ENCODE data around the gene FMC1. TPM values are rescaled to one million over a fixed set of nuclear protein-coding genes. Genes with fewer than 3 reads are reported as not detected.

The FMC1 gene
- total RNA-seq, 2 donors from 2014 or later = 6.0 to 43.8 TPM

DNA sequence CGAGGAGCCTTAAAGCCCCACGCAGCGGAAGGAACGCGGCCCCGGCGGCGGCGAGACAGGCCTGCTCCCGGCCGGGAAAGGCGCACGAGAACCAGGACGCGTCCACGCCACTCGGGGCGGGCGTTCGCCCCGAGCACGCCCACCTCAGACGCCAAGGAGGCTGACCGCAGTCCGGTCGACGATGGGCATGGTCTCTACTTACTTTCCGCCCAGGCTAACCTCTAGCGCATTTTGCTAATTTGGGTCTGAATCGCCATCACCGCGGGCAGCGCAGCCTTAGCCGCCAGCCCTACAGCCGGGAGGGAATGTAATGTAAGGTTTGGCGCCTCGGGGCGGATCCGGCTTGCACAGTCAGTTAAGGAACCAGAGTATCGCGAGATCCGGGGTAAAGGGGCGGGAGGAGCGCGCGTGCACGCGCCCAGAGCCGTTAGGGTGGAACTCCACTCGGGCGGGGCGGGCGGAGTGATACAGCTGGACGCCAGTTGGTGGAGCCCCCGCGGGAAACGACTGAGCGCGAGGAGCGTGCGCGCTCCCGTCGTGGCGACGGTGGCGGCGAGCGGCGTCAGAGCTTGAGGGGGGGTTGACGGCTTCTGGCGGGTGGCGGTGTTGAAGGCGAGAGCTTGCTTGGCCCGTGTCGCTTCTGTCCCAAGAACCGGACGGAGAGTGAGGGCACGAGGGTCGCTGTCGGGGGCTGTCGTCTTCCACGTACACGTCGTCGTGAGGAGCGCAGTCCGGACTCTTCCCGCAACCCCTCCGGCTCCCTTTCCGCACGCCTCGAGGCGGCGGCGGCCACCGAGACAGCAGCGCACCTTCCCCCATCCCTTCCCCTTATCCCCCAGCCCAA, 18.5 kb downstream of the FMC1 start, which contains the start of gene LUC7L2:
LUC7L2 (plus strand) TSS at position 529 of the 844 bp plus-strand sequence. CDS start 368 bp downstream, outside the sequence.
- TF ChIP-seq CTCF (IDR thresholded peaks at IDR 0.05) = peak in 3 of 7 experiments; percentile 10 to 25 (median 17)
- peak; percentile 94 to 99 (median 98) for TF ChIP-seq POLR2A (IDR thresholded peaks at IDR 0.05)
- H3K4me3 ChIP-seq = peak within 1 kb of the TSS; percentile 64 to 70
- peaks cover 30% of the 10 kb centered on the region for H3K4me1 ChIP-seq
- peak; percentile 91 for ATAC-seq
- WGBS, 2 donors = 1% methylated on average over 96 of the region's 98 CpGs; no CpG with 5 or more reads in 1 of the 2 donors
- H3K9me3 ChIP-seq = no peaks in the 10 kb centered on the region
- H3K36me3 ChIP-seq (replicated peaks in 1 of 2; ENCODE audit: insufficient read depth in 1 of 2, low read depth in 2 of 2) = no peaks in the 10 kb centered on the region
- peak within 1 kb of the TSS; percentile 99 to 100 (median 99) for H3K27ac ChIP-seq
- intact Hi-C loops (cut with DNase I) = no loop called here
- H3K27me3 ChIP-seq = no peaks in the 10 kb centered on the region
- peak; percentile 99 to 100 (median 100) for DNase-seq

DNA sequence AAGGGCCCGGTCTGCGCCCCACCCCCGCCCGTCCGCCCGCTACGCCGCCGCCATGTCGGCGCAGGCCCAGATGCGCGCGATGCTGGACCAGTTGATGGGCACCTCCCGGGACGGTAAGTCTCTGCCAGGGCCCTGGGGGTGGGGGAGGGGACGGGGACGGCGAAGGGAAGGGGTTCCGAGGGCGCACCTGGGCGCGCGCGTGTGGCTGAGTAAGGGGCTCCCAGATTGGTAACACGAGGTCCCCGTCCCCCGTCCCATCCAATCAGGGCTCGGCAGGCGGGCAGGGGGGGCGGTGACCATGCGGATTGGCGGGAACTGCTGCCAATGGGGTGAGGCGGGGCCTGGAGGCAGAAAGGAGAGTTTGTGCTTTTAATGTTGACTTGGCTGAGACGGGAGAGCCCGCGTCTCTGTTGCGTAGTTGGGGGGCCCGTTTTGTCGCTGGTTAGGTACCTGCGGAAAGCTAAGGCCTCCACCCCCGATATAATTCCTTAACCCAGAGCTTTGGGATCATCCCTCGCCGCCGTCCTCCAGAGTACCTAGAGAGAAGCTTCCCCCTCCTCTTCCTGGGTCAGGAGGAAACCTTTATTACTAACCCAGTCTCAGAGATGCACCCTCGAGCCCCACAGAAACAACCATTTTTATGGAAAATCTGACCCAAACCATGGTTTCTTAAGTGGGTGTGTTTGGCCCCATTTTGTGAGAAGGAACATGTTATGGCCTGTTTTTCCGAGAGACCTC, 19.2 kb downstream of the FMC1 start:
- WGBS, 2 donors = 1% methylated on average over 9 to 43 of the region's 47 CpGs
- TF ChIP-seq CTCF (IDR thresholded peaks at IDR 0.05) (no peak), POLR2A (IDR thresholded peaks at IDR 0.05) (no peak)
- intact Hi-C loops (cut with DNase I) = no loop called here

DNA sequence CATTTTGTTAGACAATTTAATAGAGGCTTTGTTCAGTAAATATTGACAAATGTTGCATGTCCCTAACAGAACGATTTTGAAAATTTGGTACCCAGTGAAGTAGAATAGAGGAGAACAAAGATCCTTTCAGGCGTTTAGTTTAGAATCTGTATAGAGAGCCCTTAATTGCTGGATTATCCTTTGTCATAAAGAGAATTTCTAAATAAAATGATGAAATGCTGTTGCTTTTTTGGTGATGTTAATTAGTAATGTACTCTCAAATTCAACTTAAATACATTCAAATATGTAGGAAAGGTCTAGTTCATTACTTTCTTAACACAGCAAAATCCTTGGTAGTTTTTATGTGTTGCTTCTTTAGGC, 19.8 kb downstream of the FMC1 start:
- Histone ChIP-seq H3K4me3 (peak overlapping the region; percentile 18 to 64), H3K27me3 (no peaks in the 10 kb centered on the region), H3K9me3 (no peaks in the 10 kb centered on the region), H3K27ac (peak overlapping the region; percentile 99 to 100 (median 99)), H3K4me1 (peaks cover 38% of the 10 kb centered on the region), H3K36me3 (replicated peaks in 1 of 2; ENCODE audit: insufficient read depth in 1 of 2, low read depth in 2 of 2) (no peaks in the 10 kb centered on the region)
- ATAC-seq (no peak), DNase-seq (no peak)
- intact Hi-C loops (cut with DNase I) = no loop called here
- 0% methylated on average over 2 of the region's 2 CpGs for WGBS, 2 donors
- TF ChIP-seq POLR2A (IDR thresholded peaks at IDR 0.05) (no peak), CTCF (IDR thresholded peaks at IDR 0.05) (no peak)

More for the DNA sequence above, 19.2 kb downstream of the FMC1 start:
- H3K4me3 ChIP-seq = peak overlapping the region; percentile 18 to 64
- peaks cover 32% of the 10 kb centered on the region for H3K4me1 ChIP-seq
- DNase-seq = peak; percentile 97
- no peaks in the 10 kb centered on the region for H3K36me3 ChIP-seq (replicated peaks in 1 of 2; ENCODE audit: insufficient read depth in 1 of 2, low read depth in 2 of 2)
- no peaks in the 10 kb centered on the region for H3K9me3 ChIP-seq
- no peaks in the 10 kb centered on the region for H3K27me3 ChIP-seq
- peak; percentile 82 for ATAC-seq
- peak overlapping the region; percentile 99 to 100 (median 99) for H3K27ac ChIP-seq

DNA sequence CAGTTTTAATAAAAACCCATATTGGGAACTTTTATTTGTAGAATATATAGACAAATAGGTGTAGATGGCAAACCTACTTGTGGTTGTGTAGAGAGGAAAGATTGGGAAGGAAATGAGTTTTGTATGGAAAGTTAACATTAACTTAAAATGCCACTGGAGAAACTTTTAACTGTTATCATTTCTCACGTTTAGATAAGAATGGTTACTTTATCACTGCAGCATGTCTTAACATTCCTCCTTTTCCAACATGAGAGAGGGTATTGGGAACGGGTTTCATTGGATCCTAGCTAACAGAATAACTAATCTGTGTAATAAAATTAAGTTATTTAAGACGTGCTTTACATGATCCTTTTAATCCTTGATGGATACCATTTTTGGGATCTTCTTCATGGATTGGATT, 20.4 kb downstream of the FMC1 start:
- peaks cover 40% of the 10 kb centered on the region for H3K4me1 ChIP-seq
- H3K4me3 ChIP-seq = peak overlapping the region in 1 of 2 donors; percentile 18
- TF ChIP-seq POLR2A (IDR thresholded peaks at IDR 0.05) (no peak), CTCF (IDR thresholded peaks at IDR 0.05) (no peak)
- intact Hi-C loops (cut with DNase I) = no loop called here
- no peaks in the 10 kb centered on the region for H3K36me3 ChIP-seq (replicated peaks in 1 of 2; ENCODE audit: insufficient read depth in 1 of 2, low read depth in 2 of 2)
- H3K9me3 ChIP-seq = no peaks in the 10 kb centered on the region
- H3K27me3 ChIP-seq = no peaks in the 10 kb centered on the region
- ATAC-seq = no peak
- 9 to 11% methylated on average over 3 of the region's 3 CpGs for WGBS, 2 donors
- DNase-seq = no peak
- H3K27ac ChIP-seq = peak overlapping the region in 1 of 4 donors; percentile 99
